T-helper 1 cell treated with Interleukin-12 subunit alpha and Interleukin-12 subunit beta and Interleukin-4 antibody, amounts not matched to agents 30 μg/mL and 1 μg/mL, for 36 hours (primary cell): Measurements from ENCODE around the gene MAB21L4.

Experiments
- H3K27ac Mint-ChIP-seq: one replicate; pipeline ENCODE4 v1.8.0; 2021; ENCODE audit warnings: mild to moderate bottlenecking, mixed read lengths
- H3K27me3 Mint-ChIP-seq: one replicate; pipeline ENCODE4 v1.8.0; 2021; ENCODE audit warnings: low read depth, mixed read lengths
- H3K36me3 Mint-ChIP-seq: one replicate; pipeline ENCODE4 v1.8.0; 2021; ENCODE audit warnings: low read depth, mixed read lengths
- H3K4me1 Mint-ChIP-seq: one replicate; pipeline ENCODE4 v1.8.0; 2021; ENCODE audit warnings: low read depth, mixed read lengths
- H3K4me3 Mint-ChIP-seq: one replicate; pipeline ENCODE4 v1.8.0; 2021; ENCODE audit warnings: mild to moderate bottlenecking, moderate library complexity, mixed read lengths
- H3K9me3 Mint-ChIP-seq: one replicate; pipeline ENCODE4 v1.8.0; 2021; ENCODE audit warnings: mixed read lengths

MAB21L4 gene

DNA sequence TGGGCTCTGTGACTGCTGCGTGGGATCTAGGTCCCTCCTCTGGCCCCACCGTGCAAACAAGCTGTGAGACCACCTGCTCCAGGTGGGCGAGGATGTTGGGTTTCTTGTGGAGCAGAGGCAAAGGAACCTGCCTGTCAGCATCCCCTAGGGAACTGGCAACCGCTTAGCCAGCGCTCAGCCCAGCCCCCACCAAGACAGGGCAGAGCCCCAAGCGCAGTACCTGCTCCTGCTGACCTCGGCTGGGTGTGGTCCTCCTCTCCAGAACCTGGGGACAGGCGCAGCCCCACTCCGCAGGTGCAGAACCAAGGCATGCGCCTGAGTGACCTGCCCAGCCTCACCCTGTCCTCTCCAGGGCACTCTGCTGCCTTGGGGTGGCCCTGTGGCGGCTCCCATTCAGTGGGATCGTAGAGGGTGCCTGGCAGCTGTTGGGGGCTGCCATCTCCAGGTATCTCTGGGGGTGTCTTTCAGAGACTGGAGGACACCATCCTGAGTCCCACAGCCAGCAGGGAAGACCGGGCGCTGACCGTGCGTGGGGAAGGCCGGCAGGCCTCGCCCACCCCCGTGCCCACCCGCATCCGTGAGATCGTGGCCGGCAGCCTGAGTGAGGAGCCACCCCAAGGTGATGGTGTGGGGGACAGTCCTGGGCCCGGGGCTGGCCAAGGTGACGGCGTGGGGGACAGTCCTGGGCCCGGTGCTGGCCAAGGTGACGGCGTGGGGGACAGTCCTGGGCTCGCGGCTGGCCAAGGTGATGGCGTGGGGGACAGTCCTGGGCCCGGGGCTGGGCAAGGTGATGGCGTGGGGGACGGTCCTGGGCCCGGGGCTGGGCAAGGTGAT lies 22.5 kb upstream of the MAB21L4 start:
- Mint-ChIP-seq H3K36me3 (no peaks in the 10 kb centered on the region), H3K27ac (no peak overlapping the region), H3K9me3 (no peaks in the 10 kb centered on the region), H3K27me3 (peaks cover 10% of the 10 kb centered on the region), H3K4me3 (no peak overlapping the region), H3K4me1 (no peaks in the 10 kb centered on the region)

DNA sequence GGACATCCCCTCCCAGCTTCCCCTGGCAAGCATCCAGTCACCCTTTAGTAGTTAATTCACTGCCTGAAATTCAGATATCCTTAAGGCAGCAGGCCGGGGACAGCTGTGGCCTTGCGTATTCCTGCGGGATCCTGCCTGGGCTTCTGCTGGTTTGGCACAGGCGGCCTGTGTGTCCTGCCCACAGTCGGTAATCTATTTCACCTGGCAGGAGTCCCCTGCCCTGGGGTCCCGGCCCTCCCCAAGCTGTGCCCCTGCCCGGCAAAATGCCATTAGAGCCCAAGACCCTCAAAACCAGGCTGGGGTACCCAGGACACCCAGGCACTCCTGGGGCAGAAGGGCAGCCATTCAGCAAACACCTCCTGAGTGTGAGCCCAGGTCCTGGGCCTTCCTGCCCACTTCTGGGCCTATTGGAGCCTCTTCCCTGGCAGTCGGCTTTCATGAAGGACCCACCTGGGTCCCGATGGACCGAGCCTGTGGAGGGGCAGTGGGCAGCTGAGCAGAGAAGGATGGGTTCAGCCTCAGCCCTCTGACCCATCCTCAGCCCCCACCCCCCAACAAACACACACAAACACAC lies 21.8 kb upstream of the MAB21L4 start:
- H3K27ac Mint-ChIP-seq: no peak overlapping the region
- peaks cover 10% of the 10 kb centered on the region for H3K27me3 Mint-ChIP-seq
- no peaks in the 10 kb centered on the region for H3K9me3 Mint-ChIP-seq
- H3K4me1 Mint-ChIP-seq: no peaks in the 10 kb centered on the region
- no peaks in the 10 kb centered on the region for H3K36me3 Mint-ChIP-seq
- no peak overlapping the region for H3K4me3 Mint-ChIP-seq

- Mint-ChIP-seq H3K27me3 (peaks cover 10% of the 10 kb centered on the region), H3K4me1 (no peaks in the 10 kb centered on the region), H3K9me3 (no peaks in the 10 kb centered on the region), H3K4me3 (no peak overlapping the region), H3K27ac (no peak overlapping the region), H3K36me3 (no peaks in the 10 kb centered on the region)
Observed at GRCh38 chr2:240917009-240917683, 21.2 kb upstream of the MAB21L4 start.

DNA sequence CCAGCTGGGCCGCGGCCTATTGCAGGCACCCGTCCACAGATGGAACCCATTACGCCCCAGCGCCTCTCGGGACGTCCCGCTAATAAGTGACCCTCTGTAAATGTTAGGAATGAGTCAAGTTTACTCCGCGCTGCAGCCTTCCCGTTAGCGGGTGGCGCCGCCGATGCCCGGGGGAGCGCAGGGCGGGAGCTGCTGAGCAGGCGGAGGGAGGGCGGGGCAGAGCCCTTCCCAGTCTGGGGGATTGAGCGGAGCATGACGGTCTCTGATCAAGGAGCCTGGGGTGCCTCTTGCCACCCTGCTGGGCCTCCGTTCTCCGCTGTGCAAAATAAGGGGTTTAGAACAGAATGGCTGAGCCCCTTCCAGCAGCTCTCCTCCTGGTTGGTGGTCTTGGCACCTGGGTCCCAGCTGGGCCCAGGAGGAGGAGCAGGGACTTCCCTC lies 20.6 kb upstream of the MAB21L4 start:
- Mint-ChIP-seq H3K27ac (no peak overlapping the region), H3K9me3 (no peaks in the 10 kb centered on the region), H3K27me3 (peaks cover 10% of the 10 kb centered on the region), H3K4me3 (no peak overlapping the region), H3K36me3 (no peaks in the 10 kb centered on the region), H3K4me1 (no peaks in the 10 kb centered on the region)

DNA sequence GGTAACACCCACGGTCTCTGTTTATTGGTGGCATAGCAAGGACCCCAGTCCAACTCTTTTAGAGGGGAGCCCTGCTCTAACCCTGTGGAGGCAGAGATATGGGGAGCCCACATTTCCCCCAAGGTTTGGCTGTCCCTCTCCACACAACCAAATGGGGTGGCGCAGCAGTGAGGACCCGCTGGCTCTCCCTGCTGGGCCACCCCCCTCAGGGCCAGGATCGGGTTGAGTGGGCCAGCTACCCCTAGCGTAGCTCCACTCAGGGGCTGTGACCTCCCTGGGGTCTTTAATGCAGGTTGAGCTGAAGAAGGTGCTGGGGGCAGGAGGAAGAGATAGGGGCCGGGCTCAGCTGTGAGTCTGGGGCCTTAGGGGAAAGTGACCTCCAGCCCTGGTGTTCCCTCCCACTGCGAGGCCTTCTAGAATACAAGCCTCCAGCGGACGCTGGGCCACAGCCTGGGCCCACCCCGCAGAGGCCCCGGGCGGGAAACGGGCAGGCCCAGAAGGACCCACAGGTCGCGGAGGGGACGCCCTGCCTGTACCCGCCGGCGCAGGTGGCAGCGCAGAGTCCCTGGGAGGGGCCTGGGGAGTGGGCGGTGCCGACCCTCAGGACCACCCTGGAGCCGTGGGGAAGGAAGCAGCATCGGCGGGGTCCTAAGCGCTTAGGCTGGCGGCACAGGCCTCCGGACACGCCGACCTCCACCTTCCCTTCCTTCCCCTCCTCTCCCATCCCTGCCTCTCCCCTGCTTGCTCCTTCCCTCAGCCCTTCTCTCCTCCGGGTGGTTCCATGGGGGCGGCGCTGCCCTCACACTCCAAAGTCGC lies 19.8 kb upstream of the MAB21L4 start:
- no peaks in the 10 kb centered on the region for H3K4me1 Mint-ChIP-seq
- no peaks in the 10 kb centered on the region for H3K9me3 Mint-ChIP-seq
- no peak overlapping the region for H3K27ac Mint-ChIP-seq
- H3K27me3 Mint-ChIP-seq: peaks cover 10% of the 10 kb centered on the region
- no peaks in the 10 kb centered on the region for H3K36me3 Mint-ChIP-seq
- no peak overlapping the region for H3K4me3 Mint-ChIP-seq

GRCh38 chr2:240914645-240915525 lies 18.9 kb upstream of the MAB21L4 start:
- Mint-ChIP-seq H3K4me1 (peaks cover 2% of the 10 kb centered on the region), H3K27ac (no peak overlapping the region), H3K4me3 (no peak overlapping the region), H3K27me3 (peaks cover 10% of the 10 kb centered on the region), H3K9me3 (no peaks in the 10 kb centered on the region), H3K36me3 (no peaks in the 10 kb centered on the region)

- no peaks in the 10 kb centered on the region for H3K9me3 Mint-ChIP-seq
- H3K4me1 Mint-ChIP-seq: peaks cover 2% of the 10 kb centered on the region
- H3K36me3 Mint-ChIP-seq: no peaks in the 10 kb centered on the region
- no peak overlapping the region for H3K4me3 Mint-ChIP-seq
- H3K27me3 Mint-ChIP-seq: peaks cover 10% of the 10 kb centered on the region
- H3K27ac Mint-ChIP-seq: no peak overlapping the region
Observed at GRCh38 chr2:240913810-240914644, 18.1 kb upstream of the MAB21L4 start.

DNA sequence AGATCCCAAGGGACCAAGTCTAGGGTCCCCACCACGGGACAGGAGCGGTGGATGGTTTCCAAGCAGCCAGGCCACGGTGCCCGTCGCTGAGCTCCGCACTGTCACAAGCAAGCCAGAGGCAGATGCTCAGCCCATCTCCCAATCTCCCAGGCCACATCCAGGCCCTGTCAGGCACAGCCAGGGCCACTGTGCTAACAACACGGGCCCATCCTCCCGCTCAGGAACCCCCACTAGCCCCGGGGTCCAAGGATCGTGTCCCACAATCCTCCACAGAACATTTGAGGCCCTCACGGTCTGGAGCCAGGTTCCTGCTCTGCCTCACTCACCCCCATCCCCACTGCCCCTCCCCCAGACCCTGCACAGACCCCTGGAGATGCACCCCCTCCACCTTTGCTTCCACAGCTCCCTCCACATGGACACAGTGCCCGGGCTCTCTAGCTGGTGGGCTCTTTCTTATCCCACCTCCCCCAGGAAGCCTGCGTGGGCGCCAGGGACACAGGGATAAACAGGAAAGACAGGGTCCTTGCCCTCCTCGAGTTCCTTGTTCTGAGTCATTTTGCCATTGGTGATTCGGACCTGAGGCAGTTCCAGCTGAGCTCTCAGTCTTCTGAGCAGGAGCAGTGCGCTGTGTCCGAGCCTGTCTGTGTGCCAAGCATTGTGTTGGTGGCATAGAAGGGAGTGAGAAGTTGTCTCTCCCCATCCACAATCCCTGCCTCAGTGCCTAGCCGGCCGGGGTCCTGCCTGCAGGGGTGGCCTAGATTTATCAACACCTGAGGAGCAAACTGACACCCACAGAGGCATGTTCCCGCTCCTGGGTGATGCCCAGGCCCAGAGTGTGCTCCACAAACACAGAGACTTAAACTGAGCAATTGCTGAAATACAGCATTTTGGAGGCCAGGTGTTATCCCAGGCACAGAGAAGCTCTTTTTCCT lies 17.2 kb upstream of the MAB21L4 start:
- H3K27ac Mint-ChIP-seq: no peak overlapping the region
- H3K4me1 Mint-ChIP-seq: peaks cover 2% of the 10 kb centered on the region
- no peaks in the 10 kb centered on the region for H3K36me3 Mint-ChIP-seq
- no peaks in the 10 kb centered on the region for H3K9me3 Mint-ChIP-seq
- no peak overlapping the region for H3K4me3 Mint-ChIP-seq
- peaks cover 10% of the 10 kb centered on the region for H3K27me3 Mint-ChIP-seq

DNA sequence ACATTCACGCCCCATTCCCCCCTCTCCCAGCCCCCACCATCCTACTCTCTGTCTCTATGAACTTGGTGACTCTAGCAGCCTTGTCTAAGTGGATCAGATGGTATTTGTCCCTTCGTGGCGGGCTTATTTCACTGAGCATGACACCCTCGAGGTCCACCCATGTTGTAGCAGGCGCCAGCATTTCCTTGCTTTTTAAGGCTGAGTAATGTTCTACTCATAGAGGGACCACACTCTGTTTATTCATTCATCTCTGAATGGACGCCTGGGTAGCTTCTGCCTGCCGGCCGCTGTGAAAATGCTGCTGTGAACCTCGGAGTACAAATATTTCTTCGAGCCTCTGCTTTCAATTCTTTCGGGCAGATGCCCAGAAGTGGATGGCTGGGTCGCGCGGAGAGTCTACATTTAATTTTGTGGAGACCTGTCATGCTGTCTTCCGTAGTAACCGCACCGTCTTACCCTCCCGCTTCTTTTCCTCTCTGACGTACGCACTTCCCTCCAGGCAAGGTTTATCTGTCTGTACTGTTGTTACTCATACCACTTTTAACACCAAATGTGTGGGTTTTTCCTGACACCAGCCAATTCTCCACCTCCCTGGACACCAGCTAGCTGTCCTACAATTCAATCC lies 15.8 kb upstream of the MAB21L4 start:
- H3K4me1 Mint-ChIP-seq: peaks cover 2% of the 10 kb centered on the region
- H3K27ac Mint-ChIP-seq: no peak overlapping the region
- H3K4me3 Mint-ChIP-seq: no peak overlapping the region
- peaks cover 5% of the 10 kb centered on the region for H3K27me3 Mint-ChIP-seq
- H3K36me3 Mint-ChIP-seq: no peaks in the 10 kb centered on the region
- H3K9me3 Mint-ChIP-seq: no peaks in the 10 kb centered on the region

- Mint-ChIP-seq H3K27ac (no peak overlapping the region), H3K4me1 (peaks cover 2% of the 10 kb centered on the region), H3K4me3 (no peak overlapping the region), H3K9me3 (no peaks in the 10 kb centered on the region), H3K27me3 (no peaks in the 10 kb centered on the region), H3K36me3 (no peaks in the 10 kb centered on the region)
Observed at GRCh38 chr2:240909216-240909974, 13.4 kb upstream of the MAB21L4 start.

- peaks cover 2% of the 10 kb centered on the region for H3K4me1 Mint-ChIP-seq
- H3K9me3 Mint-ChIP-seq: no peaks in the 10 kb centered on the region
- no peaks in the 10 kb centered on the region for H3K36me3 Mint-ChIP-seq
- H3K27ac Mint-ChIP-seq: no peak overlapping the region
- H3K4me3 Mint-ChIP-seq: no peak overlapping the region
- H3K27me3 Mint-ChIP-seq: no peaks in the 10 kb centered on the region
Observed at GRCh38 chr2:240906911-240907590, 11.1 kb upstream of the MAB21L4 start.
